Stimulated activated naive CD8-positive, alpha-beta T cell treated with anti-CD3 and anti-CD28 coated beads, Interleukin-15, amount 100 ng/mL, for 72 hours (primary cell): ENCODE data around the gene P2RX6.
A peak's percentile ranks its signal among the peaks of the same experiment; 100 is the strongest.
"Not testable (repeated sequence)": the region's sequence is repeated elsewhere in the genome, so short reads cannot be mapped to it uniquely, and the experiment has no call there.

Experiments used
- ATAC-seq: fragments of 150-1000 bp; cut with Tn5 transposase; 2 replicates; pipeline ENCODE4 v1.10.0; 2021; ENCODE audit warnings: mild to moderate bottlenecking, moderate library complexity
- DNase-seq, 2 donors: peaks; one replicate each; pipeline ENCODE4 v3.0.0; 2021 to 2022
- H3K27ac Mint-ChIP-seq, 2 donors: one replicate each; pipeline ENCODE4 v1.8.0; 2022; ENCODE audit warnings: mild to moderate bottlenecking in 2 of 2, mixed read lengths in 2 of 2, moderate library complexity in 2 of 2
- H3K27me3 Mint-ChIP-seq: one replicate; pipeline ENCODE4 v1.8.0; 2022; ENCODE audit warnings: mixed read lengths
- H3K4me1 Mint-ChIP-seq: one replicate; pipeline ENCODE4 v1.8.0; 2022; ENCODE audit warnings: mild to moderate bottlenecking, mixed read lengths
- H3K4me3 Mint-ChIP-seq, 2 donors: one replicate each; pipeline ENCODE4 v1.8.0; 2022; ENCODE audit warnings: mild to moderate bottlenecking in 2 of 2, mixed read lengths in 2 of 2, moderate library complexity in 1 of 2
- H3K9me3 Mint-ChIP-seq, 2 donors: one replicate each; pipeline ENCODE4 v1.8.0; 2022; ENCODE audit warnings: mixed read lengths in 2 of 2

Gene P2RX6

DNA sequence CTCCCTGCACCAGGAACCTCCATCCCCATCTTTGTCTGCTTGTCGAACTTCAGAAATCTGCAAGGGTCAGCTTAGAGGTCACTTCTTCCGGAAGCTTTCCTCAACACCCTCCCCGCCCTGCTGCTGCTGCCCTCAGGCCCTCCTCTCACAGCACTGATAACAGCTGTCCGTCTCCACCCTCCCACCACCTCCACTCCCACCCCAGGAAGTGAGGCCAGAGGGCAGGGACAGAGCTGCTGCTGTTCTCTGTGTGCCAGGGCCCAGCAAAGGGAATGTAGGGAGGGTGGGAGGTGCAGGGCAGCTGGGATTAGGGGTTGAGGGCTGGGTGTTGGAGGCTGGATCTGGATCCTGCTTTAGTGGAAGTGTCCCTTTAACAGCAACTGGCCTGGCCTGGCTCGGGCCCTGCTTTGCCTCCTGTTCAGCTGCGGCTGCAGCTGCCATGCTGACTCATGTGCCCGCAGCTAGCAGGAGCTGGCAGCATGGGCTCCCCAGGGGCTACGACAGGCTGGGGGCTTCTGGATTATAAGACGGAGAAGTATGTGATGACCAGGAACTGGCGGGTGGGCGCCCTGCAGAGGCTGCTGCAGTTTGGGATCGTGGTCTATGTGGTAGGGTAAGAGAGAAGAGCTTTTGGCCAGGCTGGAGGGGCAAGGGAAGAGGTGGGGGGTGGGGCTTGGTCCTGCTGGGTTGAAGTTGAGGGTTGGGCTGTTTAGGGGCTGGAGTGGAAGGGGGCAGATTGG, at the start of gene P2RX6:
Gene P2RX6 (plus strand): TSS at position 440 of the 740 bp plus-strand sequence. CDS start 10 bp downstream, at position 450.
- DNase-seq = no peak
- H3K27ac Mint-ChIP-seq = peak within 1 kb of the TSS; percentile 82 to 89
- no peak for ATAC-seq
- peak within 1 kb of the TSS; percentile 92 to 98 for H3K4me3 Mint-ChIP-seq
- no peaks in the 10 kb centered on the region for H3K9me3 Mint-ChIP-seq
- no peaks in the 10 kb centered on the region for H3K27me3 Mint-ChIP-seq
- H3K4me1 Mint-ChIP-seq = peaks cover 18% of the 10 kb centered on the region

DNA sequence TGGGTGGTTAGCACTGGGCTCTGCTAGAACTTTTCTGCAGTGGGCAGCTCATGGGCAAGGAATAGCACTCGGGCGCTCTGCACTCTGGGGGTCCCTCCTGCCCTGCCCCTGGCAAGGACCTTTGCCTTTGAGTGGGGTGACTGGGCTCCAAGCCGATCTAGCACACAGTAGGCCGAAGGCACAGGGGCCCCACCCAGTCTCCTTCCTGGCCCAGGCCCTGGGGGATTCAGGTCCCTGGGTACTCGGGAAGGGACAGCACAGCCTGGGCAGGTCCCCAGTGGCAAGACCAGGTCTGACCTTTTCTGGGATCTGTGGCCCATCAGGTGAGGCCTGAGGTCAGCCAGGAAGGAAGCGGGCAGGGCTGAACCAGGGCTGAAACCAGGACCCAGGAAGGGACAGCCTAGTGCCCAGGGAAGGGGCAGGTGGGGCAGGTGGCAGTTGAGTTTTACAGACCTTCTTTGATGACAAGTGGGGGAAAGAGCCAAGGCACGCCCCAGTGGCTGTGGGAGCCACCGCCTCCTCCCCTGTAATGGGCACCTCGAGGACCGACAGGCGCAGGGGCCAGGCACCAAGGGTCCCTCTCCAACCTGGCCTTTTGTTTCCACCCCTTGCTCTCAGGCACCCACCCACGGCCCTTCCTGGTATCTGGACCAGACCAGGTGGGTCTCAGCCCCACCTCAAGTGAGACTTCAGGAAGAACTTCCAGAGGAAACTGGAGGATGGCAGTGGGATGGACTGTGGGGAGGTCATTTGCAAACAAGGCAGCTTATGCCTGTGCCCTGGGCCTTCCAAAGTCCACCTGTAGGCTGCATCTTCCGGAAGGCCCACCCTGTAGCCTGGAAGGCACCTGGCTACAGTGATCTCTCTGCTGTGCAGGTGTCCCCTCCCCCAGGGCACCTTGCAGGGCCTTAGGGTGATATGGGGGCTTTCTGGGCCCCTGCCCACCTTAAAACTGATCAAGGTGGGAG, 48.8 kb upstream of the P2RX6 start:
- peaks cover 26% of the 10 kb centered on the region for H3K4me1 Mint-ChIP-seq
- peaks cover 34% of the 10 kb centered on the region for H3K27me3 Mint-ChIP-seq

DNA sequence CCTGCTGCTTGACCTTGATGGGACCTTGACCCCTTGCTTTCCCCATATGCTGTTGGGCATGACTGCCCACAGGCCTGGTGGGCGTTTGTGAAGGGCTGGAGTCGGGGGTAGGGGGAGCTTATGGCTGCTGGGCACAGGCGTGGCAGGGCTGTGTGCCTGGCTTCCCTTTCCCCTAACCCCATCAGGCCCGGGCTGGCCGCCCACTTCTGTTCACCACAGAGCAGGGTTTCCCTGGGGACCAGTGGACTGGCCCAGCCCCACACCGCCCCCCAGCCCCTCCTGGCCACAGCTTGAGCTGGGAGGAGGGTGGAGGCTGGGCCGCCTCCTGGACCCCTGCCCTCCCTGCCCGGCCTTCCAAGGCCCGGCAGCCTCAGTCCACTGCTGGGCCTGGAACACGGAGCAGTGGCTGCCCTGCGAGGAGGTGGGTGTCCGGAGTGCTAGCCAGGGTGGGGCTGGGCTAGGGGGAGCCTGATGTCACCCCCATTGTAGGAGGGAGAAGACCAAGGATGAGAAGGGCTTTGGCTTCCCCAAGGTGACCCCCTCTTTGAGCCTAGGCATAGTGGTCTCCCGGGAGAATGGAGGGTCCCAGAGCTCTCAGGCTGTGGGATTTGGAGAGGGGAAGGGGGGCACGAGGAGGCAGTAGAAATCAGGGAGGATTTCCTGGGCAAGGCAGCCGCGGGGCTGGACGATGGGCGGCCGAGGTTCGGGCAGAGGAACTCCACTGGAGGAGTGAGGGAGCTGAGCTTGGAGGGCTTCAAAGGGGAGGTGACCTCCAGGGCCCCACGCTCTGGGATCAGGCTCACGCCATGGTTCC, 47.9 kb upstream of the P2RX6 start, which contains the start of gene AIFM3:
Gene AIFM3 (plus strand): TSS at position 373 of the 814 bp plus-strand sequence. CDS start 690 bp downstream, outside the sequence.
- peaks cover 18% of the 10 kb centered on the region for H3K4me1 Mint-ChIP-seq
- ATAC-seq (no peak), DNase-seq (no peak)
- H3K9me3 Mint-ChIP-seq = no peaks in the 10 kb centered on the region
- no peak within 1 kb of the TSS for H3K4me3 Mint-ChIP-seq
- peaks cover 34% of the 10 kb centered on the region for H3K27me3 Mint-ChIP-seq
- H3K27ac Mint-ChIP-seq = no peak within 1 kb of the TSS

More for the DNA sequence above, 48.8 kb upstream of the P2RX6 start:
- Mint-ChIP-seq H3K4me3 (peak overlapping the region; percentile 45 to 80), H3K27ac (no peak overlapping the region), H3K9me3 (no peaks in the 10 kb centered on the region)
- no peak for ATAC-seq
- no peak for DNase-seq

DNA sequence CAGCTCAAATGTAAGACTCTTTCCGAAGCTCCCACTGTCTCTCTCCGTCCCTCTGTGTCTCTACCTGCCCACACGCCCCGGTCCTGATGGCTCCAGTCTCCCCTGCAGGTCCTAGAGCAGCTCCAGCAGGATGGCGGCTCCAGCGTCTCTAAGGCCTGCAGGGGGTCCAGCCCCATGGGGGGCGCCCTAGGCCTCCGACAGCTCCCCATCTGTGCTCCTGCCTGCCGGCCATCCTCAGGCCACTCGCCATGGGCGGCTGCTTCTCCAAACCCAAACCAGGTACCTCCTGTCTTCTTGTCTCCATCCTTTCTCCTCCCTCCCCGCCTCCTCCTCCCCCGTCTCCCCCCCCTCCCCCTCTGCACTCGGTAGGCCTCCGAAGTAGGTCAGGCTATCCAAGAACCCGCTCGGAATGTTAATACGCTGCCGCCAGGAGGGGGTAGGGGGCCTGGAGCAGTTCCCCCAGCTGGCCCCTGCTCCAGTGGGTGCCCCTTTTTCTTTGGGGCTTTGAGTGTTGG, 47.2 kb upstream of the P2RX6 start:
- no peak for DNase-seq
- no peak for ATAC-seq
- no peaks in the 10 kb centered on the region for H3K9me3 Mint-ChIP-seq
- H3K4me1 Mint-ChIP-seq = peaks cover 16% of the 10 kb centered on the region
- H3K27me3 Mint-ChIP-seq = peaks cover 34% of the 10 kb centered on the region
- H3K4me3 Mint-ChIP-seq = no peak overlapping the region
- no peak overlapping the region for H3K27ac Mint-ChIP-seq

DNA sequence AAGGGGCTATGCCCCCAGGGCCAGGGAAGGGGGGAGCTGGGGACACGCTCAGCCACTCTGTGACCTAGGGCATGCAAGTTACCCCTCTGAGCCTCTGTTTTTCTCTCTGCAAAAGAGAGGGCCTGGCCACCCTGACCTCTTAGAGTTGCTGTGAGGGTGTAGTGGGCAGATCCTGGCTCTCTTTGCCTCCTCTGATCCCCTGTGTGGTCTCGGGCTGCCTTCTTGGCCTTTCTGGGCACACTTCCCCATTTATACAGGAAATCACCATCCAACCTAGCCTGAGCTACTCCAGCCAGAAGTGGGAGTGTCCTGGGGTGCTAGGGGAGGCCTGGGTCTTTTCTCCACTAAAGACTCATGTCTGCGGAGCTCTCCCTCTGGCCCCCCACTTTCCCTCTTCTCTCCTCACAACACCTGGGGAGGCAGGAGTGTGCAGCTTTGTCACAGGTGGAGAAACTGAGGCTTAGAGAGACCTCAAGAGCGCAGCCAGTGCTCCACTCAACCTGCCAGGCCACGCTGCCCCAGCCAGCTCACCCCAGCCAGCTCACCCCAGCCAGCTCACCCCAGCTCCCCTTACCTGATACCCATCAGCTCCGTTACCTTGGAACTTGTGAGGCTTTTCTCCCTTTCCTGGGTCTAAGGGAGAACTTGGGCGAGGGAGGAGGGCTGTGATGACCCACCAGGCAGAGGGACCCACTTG, 46.5 kb upstream of the P2RX6 start:
- H3K4me3 Mint-ChIP-seq = no peak overlapping the region
- H3K27me3 Mint-ChIP-seq = peaks cover 28% of the 10 kb centered on the region
- H3K4me1 Mint-ChIP-seq = peaks cover 16% of the 10 kb centered on the region
- DNase-seq = no peak
- peak overlapping the region; percentile 25 to 59 for H3K27ac Mint-ChIP-seq
- no peak for ATAC-seq
- H3K9me3 Mint-ChIP-seq = no peaks in the 10 kb centered on the region

DNA sequence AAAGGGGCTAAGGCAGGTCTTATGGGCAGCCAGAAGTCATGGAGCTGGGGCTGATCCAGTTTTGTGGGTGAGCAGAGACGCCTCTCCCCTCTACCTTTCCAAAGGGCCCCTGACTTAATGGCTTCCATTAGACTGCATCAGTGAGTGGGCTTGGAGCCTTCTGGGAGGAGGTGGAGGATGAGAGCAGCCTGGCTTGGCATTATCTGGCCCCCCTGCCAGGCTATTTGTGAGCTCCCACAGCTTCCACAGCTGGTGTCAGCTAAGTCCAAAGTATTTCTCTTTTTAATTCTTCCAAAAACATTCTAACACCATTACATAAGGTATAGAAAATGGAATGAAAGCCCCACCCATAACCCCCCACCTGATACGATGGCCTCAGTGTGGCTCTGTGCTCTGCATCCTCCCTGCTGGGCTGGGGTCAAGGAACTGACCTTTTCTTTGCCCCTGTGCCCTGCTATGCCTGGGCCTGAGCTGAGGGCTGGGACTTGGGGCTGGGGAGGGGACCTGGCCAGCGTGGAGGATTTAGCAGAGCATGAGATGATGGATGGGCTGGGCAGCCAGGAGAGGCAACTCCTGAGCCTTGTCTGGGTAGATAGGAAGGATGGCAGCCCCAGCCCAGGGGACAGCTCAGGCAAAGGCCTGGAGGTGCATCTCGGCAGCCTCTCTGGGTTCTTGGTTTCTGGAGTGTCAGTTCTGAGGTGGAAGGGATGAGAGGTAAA, 43.9 kb upstream of the P2RX6 start:
- Mint-ChIP-seq H3K4me1 (peaks cover 4% of the 10 kb centered on the region), H3K27ac (no peak overlapping the region), H3K9me3 (no peaks in the 10 kb centered on the region), H3K4me3 (no peak overlapping the region), H3K27me3 (peaks cover 1% of the 10 kb centered on the region)
- ATAC-seq = no peak
- DNase-seq = no peak

DNA sequence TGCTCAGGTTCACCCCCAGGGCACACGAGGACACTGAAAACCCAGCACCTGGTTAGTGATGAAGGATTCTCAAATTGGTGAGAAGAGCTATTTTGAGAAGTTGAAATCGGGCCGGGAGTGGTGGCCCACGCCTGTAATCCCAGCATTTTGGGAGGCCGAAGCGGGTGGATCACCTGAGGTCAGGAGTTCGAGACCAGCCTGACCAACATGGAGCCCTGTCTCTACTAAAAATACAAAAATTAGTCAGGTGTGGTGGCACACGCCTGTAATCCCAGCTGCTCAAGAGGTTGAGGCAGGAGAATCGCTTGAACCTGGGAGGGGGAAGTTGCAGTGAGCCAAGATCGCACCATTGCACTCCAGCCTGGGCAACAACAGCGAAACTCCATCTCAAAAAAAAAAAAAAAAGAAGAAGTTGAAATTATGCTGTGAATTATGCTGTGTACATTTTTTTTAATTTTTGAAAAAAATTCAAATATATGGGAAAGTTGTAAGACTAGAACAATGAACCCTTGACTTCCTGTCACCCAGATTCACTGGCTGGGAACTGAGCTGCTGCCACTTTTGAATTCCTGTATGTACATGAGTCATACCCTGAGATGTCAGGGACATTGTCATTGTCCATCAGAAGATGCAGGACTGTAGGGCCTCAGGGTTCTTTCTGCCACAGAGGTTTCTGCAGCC, 42.8 kb upstream of the P2RX6 start:
- DNase-seq, H3K27ac Mint-ChIP-seq, H3K4me3 Mint-ChIP-seq, H3K27me3 Mint-ChIP-seq, ATAC-seq, H3K4me1 Mint-ChIP-seq, H3K9me3 Mint-ChIP-seq: not testable (repeated sequence)

DNA sequence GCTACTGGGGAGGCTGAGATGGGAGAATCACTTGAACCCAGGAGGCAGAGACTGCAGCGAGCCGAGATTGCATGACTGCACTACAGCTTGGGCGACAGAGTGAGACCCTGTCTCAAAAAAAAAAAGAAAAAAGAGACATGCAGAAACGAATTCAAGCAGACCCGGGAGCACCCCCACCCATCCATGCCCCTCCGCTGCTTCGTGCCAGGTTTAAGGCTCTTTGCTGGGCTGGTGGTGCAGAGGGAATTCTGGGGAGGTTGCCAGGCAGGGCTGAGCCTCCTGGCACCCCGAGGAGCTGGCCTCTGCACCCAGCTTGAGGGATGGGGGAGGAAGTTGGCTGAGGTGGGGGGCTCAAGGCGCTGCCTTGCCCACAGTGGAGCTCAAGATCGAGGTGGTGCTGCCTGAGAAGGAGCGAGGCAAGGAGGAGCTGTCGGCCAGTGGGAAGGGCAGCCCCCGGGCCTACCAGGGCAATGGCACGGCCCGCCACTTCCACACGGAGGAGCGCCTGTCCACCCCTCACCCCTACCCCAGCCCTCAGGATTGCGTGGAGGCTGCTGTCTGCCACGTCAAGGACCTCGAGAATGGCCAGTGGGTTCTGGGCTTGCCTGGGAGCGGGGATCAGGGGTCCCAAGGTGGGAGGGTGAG, 41.9 kb upstream of the P2RX6 start:
- H3K4me3 Mint-ChIP-seq = no peak overlapping the region
- ATAC-seq (no peak), DNase-seq (no peak)
- peaks cover 10% of the 10 kb centered on the region for H3K4me1 Mint-ChIP-seq
- H3K9me3 Mint-ChIP-seq = peaks cover 0 to under 1% of the 10 kb centered on the region in 2 donors
- H3K27me3 Mint-ChIP-seq = no peaks in the 10 kb centered on the region
- peak overlapping the region in 1 of 2 donors; percentile 71 for H3K27ac Mint-ChIP-seq

DNA sequence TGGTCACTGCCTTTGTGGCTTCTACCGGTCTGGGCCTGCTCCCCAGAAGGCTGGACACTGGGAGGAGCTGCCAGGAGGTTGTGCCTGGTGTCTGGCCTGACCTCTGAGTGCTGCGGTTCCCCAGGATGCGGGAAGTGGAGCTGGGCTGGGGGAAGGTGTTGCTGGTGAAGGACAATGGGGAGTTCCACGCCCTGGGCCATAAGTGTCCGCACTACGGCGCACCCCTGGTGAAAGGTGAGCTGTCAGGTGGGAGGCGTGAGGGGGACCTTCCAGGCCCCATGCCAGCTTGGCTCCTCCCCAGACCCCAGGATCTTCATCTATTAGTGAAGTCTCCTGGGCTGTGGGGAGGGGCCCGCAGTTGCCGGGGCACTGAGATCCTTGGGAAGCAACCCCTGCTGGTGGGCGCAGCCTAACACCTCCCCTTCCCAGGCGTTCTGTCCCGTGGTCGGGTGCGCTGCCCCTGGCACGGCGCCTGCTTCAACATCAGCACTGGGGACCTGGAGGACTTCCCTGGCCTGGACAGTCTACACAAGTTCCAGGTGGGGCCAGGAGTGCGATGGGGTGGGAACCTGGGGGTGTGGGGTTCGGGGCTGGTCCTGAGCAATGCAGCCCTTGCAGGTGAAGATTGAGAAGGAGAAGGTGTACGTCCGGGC, 41.2 kb upstream of the P2RX6 start:
- Mint-ChIP-seq H3K9me3 (peaks cover 5 to 7% of the 10 kb centered on the region in 2 donors), H3K27ac (no peak overlapping the region), H3K4me1 (peaks cover 7% of the 10 kb centered on the region), H3K27me3 (no peaks in the 10 kb centered on the region), H3K4me3 (no peak overlapping the region)
- DNase-seq (no peak), ATAC-seq (no peak)

DNA sequence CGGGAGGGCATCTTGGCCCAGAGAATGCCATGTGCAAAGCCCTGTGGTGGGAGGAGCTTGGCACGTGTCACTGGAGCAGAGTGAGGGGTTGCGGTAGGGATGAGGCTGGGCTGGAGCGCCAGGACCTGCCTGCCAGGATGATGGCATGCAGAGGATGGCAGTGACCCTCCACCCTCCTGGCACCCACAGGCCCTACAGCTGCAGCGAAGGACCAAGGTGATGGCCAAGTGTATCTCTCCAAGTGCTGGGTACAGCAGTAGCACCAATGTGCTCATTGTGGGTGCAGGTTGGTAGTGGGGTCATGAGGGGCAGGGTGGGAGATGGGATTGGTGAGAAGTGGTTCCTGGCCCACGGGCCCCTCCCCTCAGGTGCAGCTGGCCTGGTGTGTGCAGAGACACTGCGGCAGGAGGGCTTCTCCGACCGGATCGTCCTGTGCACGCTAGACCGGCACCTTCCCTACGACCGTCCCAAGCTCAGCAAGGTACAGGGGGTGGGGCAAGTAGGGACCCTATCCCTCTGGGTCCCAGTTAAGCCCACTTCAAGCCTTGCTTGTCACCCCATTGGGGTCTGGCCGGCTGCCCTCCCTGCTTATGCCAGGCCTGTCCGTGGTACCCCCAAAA, 40.5 kb upstream of the P2RX6 start:
- no peak overlapping the region for H3K4me3 Mint-ChIP-seq
- DNase-seq (no peak), ATAC-seq (no peak)
- H3K27me3 Mint-ChIP-seq = no peaks in the 10 kb centered on the region
- peaks cover 9 to 13% of the 10 kb centered on the region in 2 donors for H3K9me3 Mint-ChIP-seq
- H3K4me1 Mint-ChIP-seq = peaks cover 14% of the 10 kb centered on the region
- no peak overlapping the region for H3K27ac Mint-ChIP-seq

DNA sequence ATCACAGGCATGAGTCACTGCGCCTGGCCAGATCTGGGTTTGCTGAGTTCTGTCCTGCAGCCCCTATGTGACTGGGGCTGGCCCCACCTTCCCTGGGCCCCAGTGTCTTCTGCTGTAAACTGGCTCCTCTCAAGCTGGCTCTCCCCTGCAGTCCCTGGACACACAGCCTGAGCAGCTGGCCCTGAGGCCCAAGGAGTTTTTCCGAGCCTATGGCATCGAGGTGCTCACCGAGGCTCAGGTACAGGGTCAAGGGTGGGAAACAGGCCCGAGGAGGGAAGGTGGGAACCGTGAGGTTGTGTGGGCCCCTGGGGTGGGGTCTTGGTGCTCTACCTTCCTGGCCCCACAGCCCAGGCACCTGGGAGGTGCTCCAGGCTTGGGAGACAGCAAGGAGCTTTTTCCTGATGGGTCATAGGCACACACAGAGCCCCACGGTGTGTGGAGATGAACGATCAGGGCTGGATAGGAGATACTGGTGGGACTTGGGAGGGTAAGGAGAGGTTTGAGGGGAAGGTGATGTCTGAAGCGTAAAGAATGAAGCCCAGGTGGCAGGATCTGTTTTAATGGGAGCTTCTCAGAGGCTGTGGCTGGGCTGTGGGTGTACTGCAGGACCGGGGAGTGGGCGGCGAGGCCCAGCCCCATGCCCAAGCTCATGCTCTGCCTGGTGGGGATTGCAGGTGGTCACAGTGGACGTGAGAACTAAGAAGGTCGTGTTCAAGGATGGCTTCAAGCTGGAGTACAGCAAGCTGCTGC, 39.2 kb upstream of the P2RX6 start:
- H3K9me3 Mint-ChIP-seq = peaks cover 9 to 13% of the 10 kb centered on the region in 2 donors
- ATAC-seq (no peak), DNase-seq (no peak)
- H3K4me3 Mint-ChIP-seq = no peak overlapping the region
- H3K27me3 Mint-ChIP-seq = no peaks in the 10 kb centered on the region
- peaks cover 26% of the 10 kb centered on the region for H3K4me1 Mint-ChIP-seq
- H3K27ac Mint-ChIP-seq = no peak overlapping the region
